HG03135 (cell line): ENCODE results near the gene NOX5.

ENCODE experiments used
- ATAC-seq: cut with Tn5 transposase; IDR thresholded peaks from one replicate; pipeline ENCODE4 v1.9.1; 2021; ENCODE audit warnings: mild to moderate bottlenecking, moderate library complexity; ENCODE audit not compliant: unreplicated experiment

NOX5 gene

GRCh38 chr15:69015591-69015990, 1.1 kb downstream of the NOX5 start:
- ATAC-seq, result no peak

- no peak for ATAC-seq
These were observed 1.6 kb downstream of the NOX5 start for GRCh38 chr15:69016021-69016595.

- ATAC-seq, result no peak
These were observed 3.5 kb downstream of the NOX5 start for GRCh38 chr15:69017978-69018377.

- ATAC-seq, result no peak
These were observed 4.5 kb downstream of the NOX5 start for GRCh38 chr15:69018951-69019350.

GRCh38 chr15:69021895-69022294, 7.4 kb downstream of the NOX5 start:
- ATAC-seq, result no peak

DNA sequence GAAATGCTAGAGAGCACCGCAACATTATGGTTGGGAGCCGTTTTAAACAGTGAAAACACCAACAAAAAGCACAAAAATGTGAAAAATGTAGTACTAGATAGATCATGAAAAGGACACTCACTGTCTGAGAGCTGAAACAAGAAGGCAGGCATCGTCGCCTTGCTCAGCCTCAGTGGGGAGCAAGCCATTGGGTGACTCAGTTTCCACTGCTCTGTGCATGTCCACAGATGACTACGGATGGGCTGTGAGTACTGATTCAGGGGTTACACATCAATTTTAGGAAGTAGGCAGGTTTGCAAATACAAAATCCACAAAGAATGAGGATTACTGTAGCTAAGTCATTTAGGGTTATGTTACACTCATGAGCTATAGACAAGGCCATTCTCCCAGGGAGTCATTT, 10.8 kb downstream of the NOX5 start:
- ATAC-seq, result no peak

DNA sequence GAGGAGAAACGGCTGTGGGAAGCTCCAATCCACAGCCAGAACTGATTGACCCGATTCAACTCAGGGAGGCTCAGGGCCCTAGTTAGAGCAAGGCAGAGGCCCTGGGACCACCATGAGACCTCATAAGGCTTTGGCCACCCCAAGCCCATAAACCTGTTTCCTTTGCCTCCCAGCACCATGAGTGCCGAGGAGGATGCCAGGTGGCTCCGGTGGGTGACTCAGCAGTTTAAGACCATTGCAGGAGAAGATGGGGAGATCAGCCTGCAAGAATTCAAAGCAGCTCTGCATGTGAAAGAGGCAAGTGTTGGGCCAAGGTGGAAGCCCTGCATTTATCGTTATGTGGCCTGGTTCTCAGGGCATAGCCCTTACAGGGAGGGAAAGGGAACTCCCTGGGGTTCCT, 11.9 kb downstream of the NOX5 start:
- ATAC-seq, result no peak

DNA sequence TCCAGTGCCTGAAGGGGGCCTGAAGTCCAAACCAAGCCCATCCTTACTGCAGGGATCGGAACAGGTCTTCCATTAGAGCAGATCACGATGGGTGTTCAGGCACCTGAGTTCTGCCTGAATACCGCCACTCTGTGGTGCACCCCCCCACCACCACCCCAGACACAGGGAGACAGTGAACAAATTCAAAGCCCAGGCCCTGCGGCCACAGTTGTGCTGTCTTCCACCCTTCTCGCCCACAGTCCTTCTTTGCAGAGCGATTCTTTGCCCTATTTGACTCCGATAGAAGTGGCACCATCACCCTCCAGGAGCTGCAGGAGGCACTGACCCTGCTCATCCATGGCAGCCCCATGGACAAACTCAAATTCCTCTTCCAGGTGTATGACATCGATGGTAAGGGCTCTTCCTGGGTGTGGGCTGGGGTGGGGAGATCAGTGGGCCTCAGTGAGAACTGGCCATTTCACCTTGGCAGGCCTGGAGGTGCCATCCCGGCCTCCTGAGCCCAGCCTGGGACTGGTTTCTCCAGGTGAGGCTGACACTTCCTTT, 13.6 kb downstream of the NOX5 start:
- ATAC-seq, result no peak

DNA sequence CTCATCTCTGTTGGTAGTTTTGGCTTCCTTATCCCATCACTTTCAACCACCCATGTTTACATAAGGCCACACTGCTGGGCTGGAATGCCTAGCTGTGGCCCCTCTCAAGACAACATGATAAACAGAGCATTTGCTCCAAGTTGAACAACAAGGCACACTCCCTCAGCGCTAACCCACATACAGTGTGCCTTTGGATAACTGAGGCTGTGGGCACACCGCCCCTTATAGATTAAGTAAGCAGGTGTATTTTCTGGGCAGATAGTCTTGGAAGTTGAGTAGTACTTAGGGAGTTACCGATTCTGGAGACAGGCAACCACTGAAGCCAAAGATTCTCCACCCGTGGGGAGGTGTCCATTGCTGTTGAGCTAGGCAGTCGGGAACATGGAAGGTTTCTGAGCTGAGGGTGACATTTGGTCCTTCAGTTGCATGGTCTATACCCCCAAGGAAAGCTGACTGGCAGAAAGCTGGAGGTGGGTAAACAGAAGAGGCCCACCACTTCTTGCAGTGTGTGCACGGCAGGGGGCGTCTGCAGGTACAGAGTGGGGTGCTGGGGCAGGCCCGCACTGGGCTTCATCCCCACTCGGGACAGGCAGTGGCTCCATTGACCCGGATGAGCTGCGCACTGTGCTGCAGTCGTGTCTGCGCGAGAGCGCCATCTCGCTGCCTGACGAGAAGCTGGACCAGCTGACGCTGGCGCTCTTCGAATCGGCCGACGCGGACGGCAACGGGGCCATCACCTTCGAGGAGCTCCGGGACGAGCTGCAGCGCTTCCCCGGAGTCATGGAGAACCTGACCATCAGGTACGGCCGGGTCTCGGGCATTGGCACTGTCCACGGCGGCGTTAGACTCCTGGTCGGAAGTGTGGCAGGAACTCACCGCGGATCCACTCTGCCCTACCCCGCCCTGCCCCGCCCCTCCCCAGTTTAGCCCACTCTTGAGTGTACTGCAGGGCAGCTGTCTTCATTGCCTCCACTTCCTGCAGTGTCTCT, 16.8 kb downstream of the NOX5 start:
- no peak for ATAC-seq

DNA sequence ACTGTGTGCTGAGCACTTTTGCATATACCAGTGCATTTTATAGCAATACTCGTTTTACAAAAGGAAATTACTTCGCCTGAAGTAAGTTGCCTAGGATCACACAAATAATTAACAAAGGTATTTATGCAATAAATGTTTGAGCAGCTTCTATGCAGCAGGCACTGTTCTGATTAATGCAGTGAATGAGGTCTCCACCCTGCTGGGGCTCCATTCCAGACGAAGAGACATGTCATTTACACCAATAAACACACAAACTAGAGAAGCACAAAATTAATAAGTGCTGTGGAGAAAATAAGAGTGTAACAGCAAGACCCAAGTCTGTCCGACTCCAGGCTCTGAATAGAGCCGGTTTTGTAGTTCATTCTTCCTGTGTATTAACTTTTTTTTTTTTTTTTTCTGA, 17.5 kb downstream of the NOX5 start:
- ATAC-seq, result no peak

- ATAC-seq, result no peak
These were observed 18.3 kb downstream of the NOX5 start for GRCh38 chr15:69032703-69033373.

DNA sequence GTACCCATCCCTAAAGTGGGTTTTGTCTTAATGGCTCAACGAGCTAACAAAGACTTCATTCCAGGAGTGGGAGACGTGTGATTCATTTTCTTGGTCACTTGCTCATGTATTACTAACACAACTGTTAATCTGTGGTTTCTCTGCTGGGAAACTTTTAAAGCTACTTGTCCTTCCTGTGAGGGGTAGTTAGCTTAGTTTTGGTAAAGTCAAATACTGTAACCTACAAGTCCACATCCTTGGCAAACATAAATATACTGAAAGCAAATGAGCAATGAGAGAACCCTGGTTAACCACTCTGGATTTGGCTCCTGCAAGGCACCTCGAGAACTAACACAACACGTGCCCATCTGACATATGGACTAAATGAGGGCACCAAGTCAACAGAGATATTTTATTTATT, 19.9 kb downstream of the NOX5 start:
- ATAC-seq, result no peak

- ATAC-seq, result no peak
These were observed 20.9 kb downstream of the NOX5 start for GRCh38 chr15:69035205-69035917.

DNA sequence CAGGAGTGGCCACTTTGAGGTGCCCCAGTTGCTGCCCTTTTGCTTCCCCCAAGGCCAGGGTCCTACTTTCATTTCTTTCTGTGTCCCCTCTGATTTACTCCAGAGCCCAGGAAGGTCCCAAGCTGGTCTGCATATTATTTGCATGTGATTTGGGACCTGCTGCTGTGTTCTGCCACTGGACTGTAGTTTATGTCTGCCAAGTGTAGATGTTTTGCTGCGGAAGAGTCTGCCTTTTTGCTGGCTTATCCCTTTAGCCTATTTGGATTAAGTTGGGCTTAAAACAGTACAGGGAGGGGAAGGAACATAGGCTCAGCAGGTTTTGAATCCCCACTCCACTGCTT, 21.4 kb downstream of the NOX5 start:
- no peak for ATAC-seq

DNA sequence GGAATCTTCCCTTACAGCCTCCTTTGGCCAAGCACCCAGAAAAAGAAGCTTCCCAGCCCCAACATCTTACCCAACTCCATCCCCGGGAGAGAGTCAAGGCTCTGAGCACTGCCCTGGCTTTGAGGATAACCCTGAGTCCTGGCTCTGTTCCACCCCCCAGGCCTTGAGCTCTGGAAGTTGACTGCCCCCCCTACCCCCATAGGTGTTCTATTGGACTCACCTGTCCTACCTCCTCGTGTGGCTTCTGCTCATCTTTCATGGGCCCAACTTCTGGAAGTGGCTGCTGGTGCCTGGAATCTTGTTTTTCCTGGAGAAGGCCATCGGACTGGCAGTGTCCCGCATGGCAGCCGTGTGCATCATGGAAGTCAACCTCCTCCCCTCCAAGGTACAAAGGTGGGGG, 22.3 kb downstream of the NOX5 start:
- no peak for ATAC-seq

GRCh38 chr15:69037482-69037881, 23.0 kb downstream of the NOX5 start:
- ATAC-seq, result no peak

DNA sequence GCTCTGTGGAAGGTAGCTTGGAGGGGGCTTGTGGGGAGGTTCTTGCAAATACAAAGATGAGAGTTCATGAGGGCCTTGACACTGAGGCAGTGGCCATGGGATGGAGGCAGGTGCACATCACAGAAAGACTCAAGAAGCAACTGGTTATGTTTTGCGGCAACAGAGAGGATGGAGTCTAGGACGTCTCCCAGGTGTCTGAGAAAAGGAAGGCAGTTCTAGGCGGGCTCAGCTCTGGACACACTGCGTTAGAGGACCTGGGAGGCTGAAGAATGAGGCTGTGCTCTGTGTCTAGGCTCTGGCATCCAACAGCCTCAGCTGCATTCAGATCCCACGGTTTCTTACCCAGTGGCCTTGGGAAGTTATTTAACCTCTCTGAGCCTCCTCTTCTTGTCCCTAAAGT, 23.5 kb downstream of the NOX5 start:
- ATAC-seq, result no peak

DNA sequence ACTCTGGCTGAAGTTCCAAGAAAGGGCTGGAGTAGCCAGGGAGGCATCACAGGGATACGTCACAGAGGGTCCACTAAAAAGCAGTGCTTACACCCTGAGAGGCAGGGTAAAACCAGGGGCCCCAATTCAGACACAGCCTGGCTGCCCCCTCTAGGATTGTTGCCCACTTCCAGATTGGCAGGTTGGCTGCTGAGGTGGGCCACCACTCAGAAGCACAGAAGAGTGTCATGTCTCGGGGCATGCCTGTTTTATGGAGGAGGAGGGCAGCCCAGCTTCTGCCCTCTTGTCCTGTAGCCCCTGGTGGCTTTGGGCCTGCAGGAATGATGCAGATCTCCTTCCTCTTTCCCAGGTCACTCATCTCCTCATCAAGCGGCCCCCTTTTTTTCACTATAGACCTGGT, 24.0 kb downstream of the NOX5 start:
- ATAC-seq, result no peak

GRCh38 chr15:69039516-69040225, 25.2 kb downstream of the NOX5 start:
- ATAC-seq, result no peak

DNA sequence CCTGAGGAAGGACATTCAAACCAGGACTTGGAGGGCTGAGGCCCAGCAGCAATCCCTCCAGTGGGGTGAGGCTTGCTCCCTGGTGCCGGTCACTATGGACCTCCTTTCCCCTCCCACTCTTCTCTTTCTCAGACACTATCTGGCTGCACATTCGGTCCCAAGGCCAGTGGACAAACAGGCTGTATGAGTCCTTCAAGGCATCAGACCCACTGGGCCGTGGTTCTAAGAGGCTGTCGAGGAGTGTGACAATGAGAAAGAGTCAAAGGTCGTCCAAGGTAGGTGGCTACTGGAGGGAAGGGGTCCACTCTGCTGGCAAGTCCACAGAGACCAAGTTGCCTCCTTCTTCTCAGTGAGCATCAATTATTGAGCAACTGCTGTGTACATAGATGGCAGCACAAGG, 28.0 kb downstream of the NOX5 start:
- ATAC-seq, result no peak
